Neural crest cell (in vitro differentiated cells): ENCODE measurements around the gene SPOCK2. TPM values are rescaled to one million over a fixed set of nuclear protein-coding genes. Genes with fewer than 3 reads are reported as not detected.

Source experiments
- DNase-seq: peaks from one replicate; pipeline ENCODE4 v3.0.0; 2021; ENCODE audit warnings: low read depth, mixed read lengths, low spot score
- H3K27ac Mint-ChIP-seq: one replicate; pipeline ENCODE4 v1.8.0; 2021; ENCODE audit warnings: mild to moderate bottlenecking, mixed read lengths; ENCODE audit not compliant: unreplicated experiment
- H3K27me3 Mint-ChIP-seq: 2 replicates; pipeline ENCODE4 v1.8.0; 2021; ENCODE audit warnings: low read depth, mild to moderate bottlenecking, mixed read lengths
- H3K36me3 Mint-ChIP-seq: 2 replicates; pipeline ENCODE4 v1.8.0; 2021; ENCODE audit warnings: low read depth, mild to moderate bottlenecking, mixed read lengths
- H3K4me1 Mint-ChIP-seq: 2 replicates; pipeline ENCODE4 v1.8.0; 2021; ENCODE audit warnings: mixed read lengths
- H3K4me3 Mint-ChIP-seq: one replicate; pipeline ENCODE4 v1.8.0; 2021; ENCODE audit warnings: mild to moderate bottlenecking, mixed read lengths
- H3K9me3 Mint-ChIP-seq: 2 replicates; pipeline ENCODE4 v1.8.0; 2021; ENCODE audit warnings: mixed read lengths
- CTCF ChIP-seq: fragments of 200-600 bp; sonication (generic); conservative IDR thresholded peaks from 2 replicates; pipeline ENCODE4 v1.5.0; 2021; ENCODE audit warnings: antibody characterized with exemption, mild to moderate bottlenecking
- total RNA-seq: library from RNA; stranded (reverse); gene quantifications from 2 replicates; pipeline ENCODE4 v1.2.1, GENCODE V29; 2021

Gene SPOCK2
- total RNA-seq, 1 donor from 2014 or later: 1.4 TPM

GRCh38 chr10:72041491-72041890 lies 46.9 kb downstream of the SPOCK2 start:
- H3K4me1 Mint-ChIP-seq: peaks cover 33% of the 10 kb centered on the region

GRCh38 chr10:72039377-72039776 lies 49.0 kb downstream of the SPOCK2 start:
- DNase-seq: no peak
- H3K36me3 Mint-ChIP-seq: no peaks in the 10 kb centered on the region
- TF ChIP-seq CTCF: no peak
- no peaks in the 10 kb centered on the region for H3K9me3 Mint-ChIP-seq
- peaks cover 39% of the 10 kb centered on the region for H3K4me1 Mint-ChIP-seq
- H3K4me3 Mint-ChIP-seq: no peak overlapping the region
- peak overlapping the region; percentile 27 for H3K27ac Mint-ChIP-seq
- no peaks in the 10 kb centered on the region for H3K27me3 Mint-ChIP-seq

More at GRCh38 chr10:72041491-72041890, 46.9 kb downstream of the SPOCK2 start:
- H3K9me3 Mint-ChIP-seq: no peaks in the 10 kb centered on the region
- no peak overlapping the region for H3K27ac Mint-ChIP-seq
- no peak for TF ChIP-seq CTCF
- no peak for DNase-seq
- H3K36me3 Mint-ChIP-seq: no peaks in the 10 kb centered on the region
- H3K27me3 Mint-ChIP-seq: no peaks in the 10 kb centered on the region
- H3K4me3 Mint-ChIP-seq: no peak overlapping the region

GRCh38 chr10:72038458-72039001 lies 49.8 kb downstream of the SPOCK2 start:
- Mint-ChIP-seq H3K27ac (no peak overlapping the region), H3K4me3 (no peak overlapping the region), H3K27me3 (no peaks in the 10 kb centered on the region), H3K9me3 (no peaks in the 10 kb centered on the region), H3K4me1 (peaks cover 46% of the 10 kb centered on the region), H3K36me3 (no peaks in the 10 kb centered on the region)
- DNase-seq: no peak
- no peak for TF ChIP-seq CTCF

- no peak overlapping the region for H3K4me3 Mint-ChIP-seq
- no peak overlapping the region for H3K27ac Mint-ChIP-seq
Measured at GRCh38 chr10:72037811-72038210, 50.5 kb downstream of the SPOCK2 start.

GRCh38 chr10:72037266-72037665 lies 51.1 kb downstream of the SPOCK2 start:
- no peak for TF ChIP-seq CTCF
- H3K27ac Mint-ChIP-seq: no peak overlapping the region
- H3K27me3 Mint-ChIP-seq: no peaks in the 10 kb centered on the region
- no peak overlapping the region for H3K4me3 Mint-ChIP-seq
- no peaks in the 10 kb centered on the region for H3K9me3 Mint-ChIP-seq
- no peak for DNase-seq
- peaks cover 39% of the 10 kb centered on the region for H3K4me1 Mint-ChIP-seq
- no peaks in the 10 kb centered on the region for H3K36me3 Mint-ChIP-seq

More at GRCh38 chr10:72037811-72038210, 50.5 kb downstream of the SPOCK2 start:
- no peak for TF ChIP-seq CTCF
- Mint-ChIP-seq H3K27me3 (no peaks in the 10 kb centered on the region), H3K36me3 (no peaks in the 10 kb centered on the region), H3K9me3 (no peaks in the 10 kb centered on the region), H3K4me1 (peaks cover 41% of the 10 kb centered on the region)
- DNase-seq: no peak
